GM21529 (cell line): ENCODE measurements around the gene PPM1H.
"Not testable (repeated sequence)": the region's sequence is repeated elsewhere in the genome, so short reads cannot be mapped to it uniquely, and the experiment has no call there.

Experiments
- ATAC-seq: cut with Tn5 transposase; IDR thresholded peaks from one replicate; pipeline ENCODE4 v1.9.1; 2021; ENCODE audit not compliant: unreplicated experiment

PPM1H gene

GRCh38 chr12:62841846-62842245 is 93.1 kb downstream of the PPM1H start:
- no peak for ATAC-seq

- ATAC-seq, result no peak
Observed at GRCh38 chr12:62840806-62841205, 94.1 kb downstream of the PPM1H start.

- ATAC-seq, result no peak
Observed at GRCh38 chr12:62839869-62840660, 94.9 kb downstream of the PPM1H start.

GRCh38 chr12:62834971-62835547 is 99.9 kb downstream of the PPM1H start:
- peak; percentile 61 for ATAC-seq

GRCh38 chr12:62834406-62834805 is 100.5 kb downstream of the PPM1H start:
- no peak for ATAC-seq

- ATAC-seq, result no peak
Observed at GRCh38 chr12:62833634-62834033, 101.3 kb downstream of the PPM1H start.

- no peak for ATAC-seq
Observed at GRCh38 chr12:62832558-62832957, 102.4 kb downstream of the PPM1H start.

- ATAC-seq, result no peak
Observed at GRCh38 chr12:62832027-62832426, 102.9 kb downstream of the PPM1H start.

GRCh38 chr12:62827855-62828254 is 107.1 kb downstream of the PPM1H start:
- no peak for ATAC-seq

GRCh38 chr12:62827042-62827441 is 107.9 kb downstream of the PPM1H start:
- ATAC-seq, result no peak

GRCh38 chr12:62817556-62818271 is 117.2 kb downstream of the PPM1H start:
- no peak for ATAC-seq

- no peak for ATAC-seq
Observed at GRCh38 chr12:62814243-62814642, 120.7 kb downstream of the PPM1H start.

- ATAC-seq, result peak; percentile 48
Observed at GRCh38 chr12:62813031-62813829, 121.7 kb downstream of the PPM1H start.

GRCh38 chr12:62811481-62811880 is 123.5 kb downstream of the PPM1H start:
- not testable (repeated sequence) for ATAC-seq

GRCh38 chr12:62808166-62808879 is 126.6 kb downstream of the PPM1H start:
- ATAC-seq, result peak; percentile 73

GRCh38 chr12:62806893-62807292 is 128.1 kb downstream of the PPM1H start:
- no peak for ATAC-seq

GRCh38 chr12:62806244-62806836 is 128.6 kb downstream of the PPM1H start:
- ATAC-seq, result no peak

GRCh38 chr12:62805517-62805916 is 129.4 kb downstream of the PPM1H start:
- ATAC-seq, result no peak

- no peak for ATAC-seq
Observed at GRCh38 chr12:62803756-62804155, 131.2 kb downstream of the PPM1H start.

- ATAC-seq, result no peak
Observed at GRCh38 chr12:62802984-62803383, 132.0 kb downstream of the PPM1H start.
